Measurements from ENCODE around the gene MAP2K5.

GRCh38 chr15:67852418-67852817 is 309.9 kb downstream of the MAP2K5 start:
- TF ChIP-seq CTCF (conservative IDR thresholded peaks at IDR 0.05) (no peak), ZFX (IDR thresholded peaks at IDR 0.05) (no peak)
